Sigmoid colon (tissue), 4 donors: Measurements from ENCODE around the gene PDGFA.

ENCODE experiments used
- EP300 ChIP-seq, 4 donors: sonication (generic); formaldehyde crosslinking; IDR thresholded peaks; one replicate each; pipeline ENCODE4 v1.6.1; 2017; ENCODE audit warnings: antibody characterized with exemption in 4 of 4
- TF ChIP-seq, protein P1 (sequence below), 4 experiments: fragments of 450-650 bp in 3 of 4; fragments of 200-600 bp in 1 of 4; IDR thresholded peaks; one replicate each; pipeline ENCODE4 v1.5.1; 2016 to 2019; ENCODE audit warnings: antibody characterized with exemption in 4 of 4, mild to moderate bottlenecking in 3 of 4, moderate library complexity in 2 of 4

DNA sequence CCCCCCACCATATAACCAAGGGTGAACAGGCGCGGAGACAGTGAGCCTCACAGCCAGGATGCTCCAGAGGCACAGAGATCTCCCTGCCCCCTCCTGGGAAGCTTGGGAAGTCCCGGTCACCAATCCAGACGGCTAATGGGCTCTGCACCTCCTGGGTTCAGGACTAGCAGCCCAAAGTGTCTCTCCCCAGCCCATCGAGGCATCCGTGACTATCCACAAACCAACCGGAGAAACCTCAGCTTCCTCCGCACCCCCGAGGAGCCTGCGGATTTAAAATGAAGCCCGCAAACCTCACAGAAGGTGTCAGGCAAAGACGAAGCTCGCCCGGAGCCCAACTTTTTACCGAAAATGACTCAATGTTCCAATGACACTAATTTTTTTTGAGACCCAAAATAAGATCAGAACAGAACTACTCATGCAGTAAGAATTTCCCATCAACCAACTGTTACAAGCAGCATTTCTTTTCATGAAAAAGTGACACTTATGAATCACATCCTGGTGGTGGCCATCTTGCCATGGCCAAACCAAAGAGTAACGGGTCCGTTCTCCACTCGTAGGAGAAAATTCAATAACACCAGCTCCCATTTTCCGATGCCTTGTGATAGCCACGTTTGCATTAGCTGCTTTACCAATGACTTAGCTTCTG is 6.0 kb downstream of the PDGFA start:
- TF ChIP-seq, protein P1, sequence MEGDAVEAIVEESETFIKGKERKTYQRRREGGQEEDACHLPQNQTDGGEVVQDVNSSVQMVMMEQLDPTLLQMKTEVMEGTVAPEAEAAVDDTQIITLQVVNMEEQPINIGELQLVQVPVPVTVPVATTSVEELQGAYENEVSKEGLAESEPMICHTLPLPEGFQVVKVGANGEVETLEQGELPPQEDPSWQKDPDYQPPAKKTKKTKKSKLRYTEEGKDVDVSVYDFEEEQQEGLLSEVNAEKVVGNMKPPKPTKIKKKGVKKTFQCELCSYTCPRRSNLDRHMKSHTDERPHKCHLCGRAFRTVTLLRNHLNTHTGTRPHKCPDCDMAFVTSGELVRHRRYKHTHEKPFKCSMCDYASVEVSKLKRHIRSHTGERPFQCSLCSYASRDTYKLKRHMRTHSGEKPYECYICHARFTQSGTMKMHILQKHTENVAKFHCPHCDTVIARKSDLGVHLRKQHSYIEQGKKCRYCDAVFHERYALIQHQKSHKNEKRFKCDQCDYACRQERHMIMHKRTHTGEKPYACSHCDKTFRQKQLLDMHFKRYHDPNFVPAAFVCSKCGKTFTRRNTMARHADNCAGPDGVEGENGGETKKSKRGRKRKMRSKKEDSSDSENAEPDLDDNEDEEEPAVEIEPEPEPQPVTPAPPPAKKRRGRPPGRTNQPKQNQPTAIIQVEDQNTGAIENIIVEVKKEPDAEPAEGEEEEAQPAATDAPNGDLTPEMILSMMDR (IDR thresholded peaks at IDR 0.05), result no peak
- TF ChIP-seq EP300 (IDR thresholded peaks at IDR 0.05), result no peak
